GM21619 (cell line): ENCODE data around the gene NR1H2.
"Not testable (repeated sequence)": the region's sequence is repeated elsewhere in the genome, so short reads cannot be mapped to it uniquely, and the experiment has no call there.

Experiments
- ATAC-seq: cut with Tn5 transposase; IDR thresholded peaks from one replicate; pipeline ENCODE4 v1.9.1; 2021; ENCODE audit not compliant: unreplicated experiment

NR1H2 gene

DNA sequence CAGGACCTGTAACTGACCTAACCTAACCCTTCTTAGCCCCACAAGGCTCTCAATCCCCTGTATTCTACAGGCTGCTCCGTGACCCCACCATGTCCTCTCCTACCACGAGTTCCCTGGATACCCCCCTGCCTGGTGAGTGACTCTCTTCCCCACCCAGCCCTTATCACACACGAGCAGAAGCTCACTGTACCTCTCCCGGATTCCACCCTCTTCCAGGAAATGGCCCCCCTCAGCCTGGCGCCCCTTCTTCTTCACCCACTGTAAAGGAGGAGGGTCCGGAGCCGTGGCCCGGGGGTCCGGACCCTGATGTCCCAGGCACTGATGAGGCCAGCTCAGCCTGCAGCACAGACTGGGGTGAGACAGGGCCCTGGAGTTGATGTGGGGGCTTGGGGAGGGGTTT, 1.3 kb downstream of the NR1H2 start:
- no peak for ATAC-seq

DNA sequence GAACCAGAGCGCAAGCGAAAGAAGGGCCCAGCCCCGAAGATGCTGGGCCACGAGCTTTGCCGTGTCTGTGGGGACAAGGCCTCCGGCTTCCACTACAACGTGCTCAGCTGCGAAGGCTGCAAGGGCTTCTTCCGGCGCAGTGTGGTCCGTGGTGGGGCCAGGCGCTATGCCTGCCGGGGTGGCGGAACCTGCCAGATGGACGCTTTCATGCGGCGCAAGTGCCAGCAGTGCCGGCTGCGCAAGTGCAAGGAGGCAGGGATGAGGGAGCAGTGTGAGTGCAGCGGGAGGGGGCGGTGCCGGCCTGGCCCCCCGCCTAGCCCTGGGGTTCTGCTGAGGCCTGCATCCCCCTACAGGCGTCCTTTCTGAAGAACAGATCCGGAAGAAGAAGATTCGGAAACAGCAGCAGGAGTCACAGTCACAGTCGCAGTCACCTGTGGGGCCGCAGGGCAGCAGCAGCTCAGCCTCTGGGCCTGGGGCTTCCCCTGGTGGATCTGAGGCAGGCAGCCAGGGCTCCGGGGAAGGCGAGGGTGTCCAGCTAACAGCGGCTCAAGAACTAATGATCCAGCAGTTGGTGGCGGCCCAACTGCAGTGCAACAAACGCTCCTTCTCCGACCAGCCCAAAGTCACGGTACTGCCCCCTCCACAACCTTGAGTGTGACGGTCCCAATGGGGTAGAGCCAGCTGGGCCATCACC, 2.1 kb downstream of the NR1H2 start:
- no peak for ATAC-seq

DNA sequence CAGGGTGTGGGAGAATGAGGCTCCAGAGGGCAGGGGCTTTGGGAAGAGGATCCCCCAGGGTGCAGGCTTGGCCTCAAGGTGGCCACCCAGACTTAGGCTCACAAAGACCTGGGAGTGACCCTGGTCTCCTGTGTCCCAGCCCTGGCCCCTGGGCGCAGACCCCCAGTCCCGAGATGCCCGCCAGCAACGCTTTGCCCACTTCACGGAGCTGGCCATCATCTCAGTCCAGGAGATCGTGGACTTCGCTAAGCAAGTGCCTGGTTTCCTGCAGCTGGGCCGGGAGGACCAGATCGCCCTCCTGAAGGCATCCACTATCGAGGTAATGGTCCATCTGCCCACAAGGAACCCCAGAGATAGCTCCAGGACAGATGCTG, 2.6 kb downstream of the NR1H2 start:
- no peak for ATAC-seq

DNA sequence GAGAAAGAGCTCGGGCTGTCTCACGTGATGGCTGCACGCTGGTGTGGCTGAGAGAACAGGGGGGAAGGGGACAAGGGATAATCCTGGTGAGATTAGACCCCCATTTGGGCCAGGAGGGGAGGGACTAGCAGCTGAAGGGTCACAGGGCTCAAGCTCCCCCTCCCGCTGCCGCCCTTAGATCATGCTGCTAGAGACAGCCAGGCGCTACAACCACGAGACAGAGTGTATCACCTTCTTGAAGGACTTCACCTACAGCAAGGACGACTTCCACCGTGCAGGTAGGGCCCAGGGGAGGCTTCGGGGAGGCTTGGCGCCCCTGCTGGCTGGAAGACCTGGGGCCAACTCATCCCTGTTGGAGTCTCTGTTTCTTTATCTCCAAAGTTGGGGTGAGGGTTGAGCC, 3.3 kb downstream of the NR1H2 start:
- no peak for ATAC-seq

DNA sequence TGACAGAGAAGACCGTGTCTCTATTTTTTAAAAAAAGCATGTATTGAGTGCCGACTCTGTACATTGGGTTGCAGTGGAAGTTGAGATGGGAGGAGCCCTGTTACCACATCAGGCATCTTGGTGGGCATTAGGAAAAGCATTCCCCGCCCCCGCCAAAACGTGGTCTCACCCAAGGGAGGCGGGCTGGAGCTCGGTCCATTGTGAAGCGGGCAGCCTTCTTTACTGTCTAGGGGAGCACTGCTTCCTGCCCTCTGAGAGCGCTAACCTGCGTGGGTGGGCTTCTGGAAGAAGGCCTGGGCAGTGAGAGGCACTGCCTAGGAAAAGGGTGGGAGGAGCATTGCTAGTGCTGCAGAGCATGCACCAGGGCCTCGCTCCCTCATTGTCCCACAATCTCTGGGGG, 3.9 kb downstream of the NR1H2 start:
- ATAC-seq = no peak

DNA sequence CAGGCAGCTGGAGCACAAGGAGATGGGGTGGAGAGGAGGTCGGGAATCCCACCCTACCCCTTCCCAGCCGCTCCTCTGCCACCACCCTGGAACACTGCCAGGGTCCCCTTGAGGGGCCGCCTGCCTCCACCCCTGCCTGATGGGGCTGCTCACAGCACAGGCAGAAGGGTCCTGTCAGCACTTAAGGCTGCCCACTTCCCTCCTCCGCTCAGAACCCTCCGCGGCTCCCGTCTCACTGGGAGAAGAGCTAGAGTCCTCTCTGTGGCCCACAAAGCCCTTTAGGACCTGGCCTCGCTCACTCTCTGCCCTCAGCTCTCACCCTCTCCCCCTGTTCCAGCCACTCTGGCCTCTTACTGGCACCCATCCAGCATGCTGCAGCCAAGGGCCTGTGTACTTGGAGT, 4.5 kb downstream of the NR1H2 start:
- ATAC-seq = no peak

DNA sequence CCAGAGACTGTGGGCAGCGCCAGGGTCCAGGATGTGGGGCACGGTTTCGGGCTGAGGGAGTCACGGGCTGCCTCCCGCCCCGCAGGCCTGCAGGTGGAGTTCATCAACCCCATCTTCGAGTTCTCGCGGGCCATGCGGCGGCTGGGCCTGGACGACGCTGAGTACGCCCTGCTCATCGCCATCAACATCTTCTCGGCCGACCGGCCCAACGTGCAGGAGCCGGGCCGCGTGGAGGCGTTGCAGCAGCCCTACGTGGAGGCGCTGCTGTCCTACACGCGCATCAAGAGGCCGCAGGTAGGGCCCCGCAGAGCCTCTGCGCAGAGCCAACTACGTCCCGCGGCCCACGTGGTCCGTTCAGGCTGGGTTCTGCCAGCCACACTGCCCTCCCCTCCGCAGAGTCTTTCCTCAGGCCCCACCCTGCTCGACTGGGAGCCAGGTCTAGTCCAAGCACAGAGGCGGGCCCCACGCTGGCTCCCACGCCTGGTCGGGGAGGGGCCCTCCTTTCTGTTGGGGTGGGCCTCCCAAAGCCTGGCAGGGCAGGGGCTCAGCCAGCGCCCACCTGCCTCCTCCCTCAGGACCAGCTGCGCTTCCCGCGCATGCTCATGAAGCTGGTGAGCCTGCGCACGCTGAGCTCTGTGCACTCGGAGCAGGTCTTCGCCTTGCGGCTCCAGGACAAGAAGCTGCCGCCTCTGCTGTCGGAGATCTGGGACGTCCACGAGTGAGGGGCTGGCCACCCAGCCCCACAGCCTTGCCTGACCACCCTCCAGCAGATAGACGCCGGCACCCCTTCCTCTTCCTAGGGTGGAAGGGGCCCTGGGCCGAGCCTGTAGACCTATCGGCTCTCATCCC, 5.8 kb downstream of the NR1H2 start:
- no peak for ATAC-seq

DNA sequence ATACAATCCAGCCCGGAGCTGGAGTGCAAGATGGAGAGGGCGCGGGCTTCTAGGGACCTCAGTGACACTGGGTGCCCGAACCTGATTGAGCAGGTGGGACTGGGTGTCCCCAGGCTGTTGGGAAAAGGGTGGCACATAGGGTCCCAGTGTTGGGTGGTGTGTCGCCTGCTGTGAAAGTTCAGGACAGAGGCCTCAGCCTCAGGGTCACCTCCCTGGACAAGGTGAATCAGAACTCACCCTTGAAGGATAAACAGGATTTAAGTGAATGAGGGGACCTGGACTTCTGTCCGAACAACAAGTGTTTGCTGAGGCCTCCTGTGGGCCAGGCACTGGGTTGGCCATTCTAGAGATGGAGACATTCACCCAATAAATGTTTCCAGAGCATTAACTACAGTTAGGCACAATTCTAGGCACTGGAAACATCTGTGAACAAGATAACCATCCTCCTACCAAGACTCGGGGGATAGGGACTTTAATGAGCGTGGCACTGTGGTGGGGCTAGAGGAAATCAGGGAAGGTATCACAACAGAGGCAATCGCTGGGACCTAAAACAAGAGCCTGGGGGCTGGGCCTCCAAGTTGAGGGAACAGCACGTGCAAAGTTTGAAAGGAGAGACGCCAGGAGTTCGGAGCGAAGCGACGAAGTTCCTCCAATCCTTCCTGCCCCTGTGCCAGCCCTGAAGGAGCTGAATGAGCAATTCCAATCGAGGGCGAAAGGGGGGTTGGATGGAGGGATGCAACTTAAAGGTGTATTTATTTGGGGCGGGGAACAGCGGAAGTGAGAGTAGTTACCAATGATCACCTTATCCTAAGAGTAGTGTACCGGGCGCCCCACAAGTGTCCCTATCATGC, 7.0 kb downstream of the NR1H2 start:
- no peak for ATAC-seq

DNA sequence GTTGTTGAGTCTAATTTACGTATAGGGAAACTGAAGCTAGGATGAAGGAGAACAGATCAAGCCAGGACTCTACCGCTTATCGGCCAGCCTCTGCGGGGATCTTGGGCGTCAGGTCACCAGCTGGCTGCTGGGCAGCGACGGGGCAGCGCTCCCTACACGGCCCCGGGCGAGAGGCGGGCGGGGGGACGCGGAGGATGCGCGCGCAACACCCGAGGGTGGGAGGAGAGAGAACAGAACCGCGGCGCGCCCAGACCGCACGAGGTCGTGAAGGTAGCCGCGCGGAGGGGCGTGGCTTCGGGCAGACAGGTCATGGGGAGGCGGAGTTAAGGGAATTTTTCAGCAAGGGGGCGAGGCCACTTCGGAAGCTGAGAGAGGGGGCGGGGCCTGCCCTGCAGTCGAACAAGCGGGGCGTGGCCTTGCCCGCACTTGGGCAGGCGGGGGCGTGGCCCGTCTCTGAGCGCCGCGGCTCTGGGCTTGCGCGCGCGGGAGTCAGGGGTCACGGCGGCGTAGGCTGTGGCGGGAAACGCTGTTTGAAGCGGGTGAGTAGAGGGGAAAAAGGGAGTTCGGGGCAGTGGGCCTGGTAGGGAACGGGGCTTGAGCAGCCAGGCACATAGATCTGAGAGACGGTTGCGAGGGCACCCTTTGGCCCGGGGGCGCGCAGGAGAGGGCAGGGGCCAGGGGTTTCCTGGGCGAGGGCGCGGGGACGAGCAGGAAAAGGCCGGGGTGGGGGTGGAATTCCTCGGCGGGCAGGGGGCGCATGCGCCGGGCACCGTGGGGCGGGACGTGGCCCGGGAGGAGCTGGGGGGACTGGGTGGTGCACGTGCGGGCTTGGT, 7.8 kb downstream of the NR1H2 start, which contains the start of gene POLD1:
Gene POLD1, plus strand, starts transcription at position 496 of the 833 bp plus-strand sequence. CDS start 14,505 bp downstream, outside the sequence.
- ATAC-seq = peak; percentile 72

DNA sequence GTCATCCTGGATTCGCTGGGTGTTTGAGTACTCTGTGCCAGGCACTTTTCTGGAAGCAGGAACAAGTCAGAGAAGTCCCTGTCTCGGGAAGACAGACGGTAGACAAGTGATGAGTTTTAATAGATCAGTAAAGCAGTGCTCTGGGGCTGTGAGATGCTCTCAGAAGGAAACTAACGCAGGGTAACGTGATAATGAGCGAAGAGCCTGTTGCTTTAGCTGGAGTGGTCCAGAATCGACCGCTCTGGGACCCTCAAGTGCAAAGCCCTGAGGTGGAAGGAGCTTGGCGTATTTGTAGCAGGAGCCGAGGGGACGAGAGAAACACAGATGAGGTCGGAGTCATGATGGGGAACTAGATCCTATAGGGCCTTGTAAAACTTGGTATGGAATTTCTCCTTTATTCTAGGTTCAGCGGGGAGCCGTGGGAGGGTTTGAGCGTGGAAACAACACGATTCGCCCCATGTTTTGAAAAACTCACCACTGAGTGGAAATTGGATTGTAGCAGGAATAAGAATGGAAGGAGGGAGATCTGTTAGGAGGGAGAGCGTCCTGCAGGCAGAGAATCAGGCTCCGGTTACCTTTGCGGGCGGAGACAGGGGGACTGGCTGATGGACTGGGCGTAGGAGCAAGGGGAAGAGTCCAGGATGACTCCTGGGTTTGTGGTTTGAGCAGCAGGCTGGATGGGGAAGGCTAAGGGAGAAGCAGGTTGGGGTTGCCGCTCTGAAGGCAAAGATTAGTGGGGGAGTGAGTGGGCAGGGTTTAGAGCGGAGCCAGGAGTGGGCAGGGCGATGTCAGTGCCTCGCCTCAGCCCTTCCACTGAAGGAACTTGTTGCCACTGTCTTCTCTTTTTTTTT, 8.7 kb downstream of the NR1H2 start:
- no peak for ATAC-seq

DNA sequence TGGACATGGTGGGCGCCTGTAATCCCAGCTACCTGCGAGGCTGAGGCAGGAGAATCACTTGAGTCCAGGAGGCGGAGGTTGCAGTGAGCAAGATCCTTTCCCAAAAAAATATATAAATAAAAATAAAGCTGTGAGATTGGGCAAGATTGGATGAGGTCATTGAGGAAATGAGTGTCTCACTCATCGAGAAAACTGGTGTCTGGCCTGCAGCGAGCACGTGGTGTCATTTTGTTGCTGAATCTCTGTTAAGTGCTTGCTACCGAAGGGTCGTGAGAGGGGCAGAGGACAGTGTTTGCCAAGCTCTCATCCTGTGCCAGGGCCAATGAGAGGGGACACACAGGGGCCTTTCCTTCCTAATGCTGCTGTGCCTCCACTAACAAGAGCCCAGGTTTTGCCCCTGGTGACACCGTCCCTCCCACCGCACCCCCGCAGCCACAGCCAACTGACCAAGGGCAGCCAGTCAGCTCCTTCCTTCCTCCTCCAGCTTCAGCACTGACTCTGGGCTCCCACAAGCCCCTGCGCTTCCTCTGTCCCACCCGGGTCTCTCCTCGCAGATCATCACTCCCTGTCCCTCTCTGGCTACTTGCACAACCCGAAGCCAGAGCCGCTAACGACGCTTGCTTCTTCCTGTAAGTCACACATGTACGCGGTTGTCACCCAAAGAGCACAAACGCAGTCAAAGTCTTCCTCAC, 11.1 kb downstream of the NR1H2 start:
- ATAC-seq = no peak

DNA sequence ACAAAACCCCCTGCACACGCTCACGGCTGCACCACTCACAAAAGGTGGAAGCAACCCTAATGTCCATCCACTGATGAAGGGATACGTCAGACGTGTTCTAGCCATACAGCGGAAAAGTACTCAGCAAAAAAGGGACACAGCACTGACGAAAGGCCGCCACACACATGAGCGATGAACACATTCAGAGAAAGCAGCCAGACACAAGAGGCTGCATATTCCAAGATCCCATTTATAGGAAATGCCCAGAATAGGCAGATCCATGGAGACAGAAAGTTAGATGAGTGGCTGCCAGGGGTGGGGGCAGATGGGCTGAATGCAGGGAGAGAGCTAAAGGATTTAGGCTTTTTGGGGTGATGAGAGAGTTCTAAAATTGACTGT, 11.6 kb downstream of the NR1H2 start:
- no peak for ATAC-seq

DNA sequence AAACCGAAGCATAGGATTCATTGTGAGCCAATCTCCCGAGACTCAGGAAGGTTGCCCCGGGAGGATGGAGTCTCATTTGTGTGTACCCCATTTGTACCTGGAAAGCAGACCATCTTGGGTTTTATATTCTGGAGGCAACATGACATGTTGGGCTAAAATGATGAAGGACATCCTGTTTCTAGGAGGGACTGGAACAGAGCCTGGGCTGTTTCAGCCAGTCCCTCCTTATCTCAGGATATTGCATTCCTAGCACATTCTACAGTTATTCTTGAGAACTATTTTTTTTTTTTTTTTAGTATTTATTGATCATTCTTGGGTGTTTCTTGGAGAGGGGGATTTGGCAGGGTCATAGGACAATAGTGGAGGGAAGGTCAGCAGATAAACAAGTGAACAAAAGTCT, 14.0 kb downstream of the NR1H2 start:
- ATAC-seq = not testable (repeated sequence)

DNA sequence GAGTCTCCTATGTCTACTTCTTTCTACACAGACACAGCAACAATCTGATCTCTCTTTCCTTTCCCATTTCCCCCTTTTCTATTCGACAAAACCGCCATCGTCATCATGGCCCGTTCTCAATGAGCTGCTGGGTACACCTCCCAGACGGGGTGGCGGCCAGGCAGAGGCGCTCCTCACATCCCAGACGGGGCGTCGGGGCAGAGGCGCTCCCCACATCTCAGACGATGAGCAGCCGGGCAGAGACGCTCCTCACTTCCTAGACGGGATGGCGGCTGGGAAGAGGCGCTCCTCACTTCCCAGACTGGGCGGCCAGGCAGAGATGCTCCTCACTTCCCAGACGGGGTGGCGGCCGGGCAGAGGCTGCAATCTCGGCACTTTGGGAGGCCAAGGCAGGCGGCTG, 14.7 kb downstream of the NR1H2 start:
- not testable (repeated sequence) for ATAC-seq

DNA sequence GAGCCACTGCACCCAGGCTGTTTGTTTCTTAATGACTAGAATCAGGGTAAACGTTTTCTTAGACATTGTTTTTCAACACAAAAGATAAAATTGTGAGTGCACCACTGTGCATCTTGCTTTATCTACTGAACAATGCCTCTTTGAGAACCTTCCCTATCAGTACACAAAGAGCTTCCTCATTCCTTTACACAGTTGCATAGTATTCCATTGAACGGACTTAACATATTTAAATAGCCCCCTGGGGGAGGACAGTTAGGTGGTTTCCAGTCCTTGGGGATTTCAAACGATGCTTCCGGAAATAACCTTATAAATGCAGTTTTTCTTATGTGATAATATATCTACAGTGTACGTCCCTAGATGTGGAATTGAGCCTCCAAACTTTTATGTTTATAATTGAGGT, 16.5 kb downstream of the NR1H2 start:
- no peak for ATAC-seq

DNA sequence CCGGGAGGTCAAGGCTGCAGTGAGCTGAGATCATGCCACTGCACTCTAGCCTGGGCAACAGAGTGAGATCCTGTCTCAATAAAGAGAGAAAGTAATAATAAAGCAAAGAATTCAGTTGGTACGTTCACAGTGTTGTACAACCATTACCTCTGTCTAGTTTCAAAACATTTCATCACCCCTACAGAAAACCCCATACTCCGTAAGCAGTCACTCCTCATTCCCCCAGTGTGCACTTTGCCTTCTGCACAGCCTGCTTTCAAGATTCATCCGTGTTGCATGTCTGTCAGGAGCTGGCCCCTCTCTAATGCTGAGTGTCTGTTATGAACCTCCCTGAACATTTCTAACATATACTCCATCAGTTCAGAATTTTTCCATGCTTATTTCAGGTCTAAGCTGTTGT, 17.3 kb downstream of the NR1H2 start:
- no peak for ATAC-seq

DNA sequence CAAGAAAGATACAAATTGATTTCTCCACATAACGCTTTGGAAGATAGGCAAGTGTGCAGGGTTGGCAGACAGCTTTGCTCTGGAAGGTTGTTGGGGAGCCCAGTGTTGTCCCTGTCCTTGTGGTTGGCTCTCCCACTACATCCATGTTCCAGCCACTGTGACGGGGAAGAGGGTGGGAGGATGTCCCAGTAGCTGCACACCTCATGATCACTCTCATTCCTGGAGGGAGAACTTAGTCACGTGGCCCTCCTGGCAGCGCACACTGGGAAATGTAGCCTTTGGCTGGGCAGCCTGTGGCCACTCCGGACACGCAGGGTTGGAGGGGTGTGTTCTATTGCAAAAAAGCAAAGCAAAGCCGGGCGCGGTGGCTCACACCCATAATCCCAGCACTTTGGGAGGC, 17.8 kb downstream of the NR1H2 start:
- ATAC-seq = no peak

DNA sequence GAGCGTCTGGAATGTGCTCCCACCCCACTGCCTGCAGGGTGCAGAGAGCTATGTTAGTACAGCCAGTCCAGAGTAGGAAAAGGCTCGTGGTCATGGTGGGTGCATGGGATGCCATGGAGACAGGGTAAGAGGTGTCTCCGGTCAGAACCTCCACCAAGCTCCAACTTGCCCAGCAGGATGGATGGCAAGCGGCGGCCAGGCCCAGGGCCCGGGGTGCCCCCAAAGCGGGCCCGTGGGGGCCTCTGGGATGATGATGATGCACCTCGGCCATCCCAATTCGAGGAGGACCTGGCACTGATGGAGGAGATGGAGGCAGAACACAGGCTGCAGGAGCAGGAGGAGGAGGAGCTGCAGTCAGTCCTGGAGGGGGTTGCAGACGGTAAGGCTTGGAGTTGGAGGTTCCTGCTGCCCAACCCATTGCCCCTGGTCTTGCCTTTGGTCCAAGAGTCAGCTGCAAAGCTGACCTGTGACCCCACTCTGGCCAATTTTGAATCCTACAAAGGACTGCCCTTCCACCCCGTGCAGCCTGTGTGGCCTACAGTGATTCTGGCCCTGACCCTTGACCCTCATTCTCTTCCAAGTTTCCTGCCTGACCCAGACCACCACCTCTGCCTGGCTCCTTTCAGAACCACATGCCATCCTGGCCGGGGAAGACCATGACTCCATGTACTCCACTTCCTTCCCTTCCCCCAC, 22.6 kb downstream of the NR1H2 start:
- ATAC-seq = no peak

DNA sequence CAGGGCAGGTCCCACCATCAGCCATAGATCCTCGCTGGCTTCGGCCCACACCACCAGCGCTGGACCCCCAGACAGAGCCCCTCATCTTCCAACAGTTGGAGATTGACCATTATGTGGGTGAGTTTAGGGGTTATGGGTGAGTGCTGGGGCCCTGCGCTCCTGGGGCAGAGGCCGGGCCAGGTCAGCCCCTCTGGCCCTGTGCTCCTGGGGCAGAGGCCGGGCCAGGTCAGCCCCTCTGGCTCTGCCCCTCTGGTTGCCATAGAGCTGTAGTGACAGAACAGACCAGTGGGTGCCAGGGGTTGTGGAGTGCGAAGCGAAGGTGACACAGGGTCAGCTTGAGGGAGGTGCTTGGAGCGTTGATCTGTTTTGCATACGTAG, 23.1 kb downstream of the NR1H2 start:
- ATAC-seq = no peak
